HCT116 (cell line): ENCODE data around the gene UBAC2. TPM values are rescaled to one million over a fixed set of nuclear protein-coding genes. Genes with fewer than 3 reads are reported as not detected.

Source experiments
- ATAC-seq: fragments of 200-7000 bp; cut with Tn5 transposase; 2 replicates; pipeline ENCODE4 v1.9.1; 2020; ENCODE audit warnings: mild to moderate bottlenecking, moderate library complexity
- BruUV-seq: library from RNA; stranded (reverse); fragments of 400-500 nt; replicated peaks from 2 replicates; lab custom pipeline; 2021; lab: Mats Ljungman, UMichigan
- CTCF ChIA-PET: fragments of 300-600 bp; sonication (Branson Sonifier 250); formaldehyde crosslinking; loops from one replicate; lab custom pipeline; 2021; ENCODE audit warnings: antibody characterized with exemption; lab: Charles Lee
- POLR2A ChIA-PET: fragments of 300-600, 350-600 bp; sonication (Branson Sonifier 250); formaldehyde crosslinking; loops from one replicate; lab custom pipeline; 2021; ENCODE audit warnings: antibody characterized with exemption; lab: Charles Lee
- RAD21 ChIA-PET, 2 experiments: fragments of 300-600 bp; sonication (Branson Sonifier 250); formaldehyde crosslinking; loops; one replicate each; lab custom pipeline; 2023; ENCODE audit warnings: low total read pairs in 2 of 2; ENCODE audit not compliant: uncharacterized antibody in 2 of 2, unreplicated experiment in 2 of 2, low non-redundant PET in 1 of 2; lab: Charles Lee
- DNase-seq: peaks from one replicate; pipeline ENCODE4 v3.0.0-alpha.2; 2010; ENCODE audit warnings: low read depth, low spot score
- H2AFZ ChIP-seq: fragments of 200-600 bp; shearing (Covaris generic), sonication (generic); 2 replicates; pipeline ENCODE4 v1.6.1; 2017; ENCODE audit warnings: low read depth, mixed run types, mixed read lengths, antibody characterized with exemption, low read length; ENCODE audit not compliant: poor library complexity, severe bottlenecking
- H3K27ac ChIP-seq: 2 replicates; pipeline ENCODE4 v1.5.1; 2012; ENCODE audit warnings: low read depth, low read length
- H3K27me3 ChIP-seq: fragments of 200-600 bp; sonication (generic); 2 replicates; pipeline ENCODE4 v1.6.1; 2016; ENCODE audit warnings: mixed run types, low read length, mixed read lengths; ENCODE audit not compliant: insufficient read depth
- H3K36me3 ChIP-seq, 2 experiments: fragments of 200-500 bp in 1 of 2; fragments of 200-600 bp in 1 of 2; sonication (Bioruptor generic) in 1 of 2; sonication (generic) in 1 of 2; 2 replicates each; pipeline versions ENCODE4 v1.5.1 to v1.6.1; 2014 to 2016; ENCODE audit warnings: low read length in 2 of 2, inconsistent platforms in 1 of 2, mixed read lengths in 1 of 2, mixed run types in 1 of 2; ENCODE audit not compliant: insufficient read depth in 2 of 2, control insufficient read depth in 1 of 2
- H3K4me1 ChIP-seq, 2 experiments: fragments of 200-600 bp in 1 of 2; sonication (generic) in 1 of 2; 2 replicates each; pipeline versions ENCODE4 v1.5.1 to v1.6.1; 2012 to 2017; ENCODE audit warnings: low read length in 2 of 2, inconsistent platforms in 1 of 2, mild to moderate bottlenecking in 1 of 2, mixed read lengths in 1 of 2, mixed run types in 1 of 2, moderate library complexity in 1 of 2; ENCODE audit not compliant: insufficient read depth in 2 of 2, control insufficient read depth in 1 of 2
- H3K4me2 ChIP-seq: fragments of 200-600 bp; sonication (generic); 2 replicates; pipeline ENCODE4 v1.6.1; 2017; ENCODE audit warnings: mixed run types, low read length, mixed read lengths
- H3K4me3 ChIP-seq, 2 experiments: fragments of 200-600 bp in 1 of 2; sonication (generic) in 1 of 2; replicated peaks in 1 of 2; 2 replicates each; pipeline ENCODE4 v1.5.1; 2011 to 2016; ENCODE audit warnings: low read length in 2 of 2, control low read depth in 1 of 2, low read depth in 1 of 2, mild to moderate bottlenecking in 1 of 2, mixed read lengths in 1 of 2, mixed run types in 1 of 2
- H3K79me2 ChIP-seq: fragments of 200-600 bp; sonication (generic); 2 replicates; pipeline ENCODE4 v1.6.1; 2017; ENCODE audit warnings: mild to moderate bottlenecking, mixed run types, low read length, moderate library complexity, mixed read lengths; ENCODE audit not compliant: insufficient read depth
- H3K9ac ChIP-seq: fragments of 200-600 bp; sonication (generic); 2 replicates; pipeline ENCODE4 v1.6.1; 2016; ENCODE audit warnings: low read length, mixed read lengths
- H3K9me2 ChIP-seq: fragments of 200-600 bp; sonication (generic), shearing (Covaris generic); 2 replicates; pipeline ENCODE4 v1.6.1; 2017; ENCODE audit warnings: mixed run types, mild to moderate bottlenecking, moderate library complexity; ENCODE audit not compliant: insufficient read depth
- H3K9me3 ChIP-seq, 2 experiments: fragments of 200-500 bp in 1 of 2; fragments of 200-600 bp in 1 of 2; sonication (Bioruptor generic) in 1 of 2; sonication (generic) in 1 of 2; 2 replicates each; pipeline ENCODE4 v1.6.1; 2014 to 2017; ENCODE audit warnings: low read length in 2 of 2, mixed read lengths in 2 of 2, inconsistent platforms in 1 of 2, low read depth in 1 of 2, mild to moderate bottlenecking in 1 of 2, mixed run types in 1 of 2, moderate library complexity in 1 of 2; ENCODE audit not compliant: control insufficient read depth in 1 of 2, insufficient read depth in 1 of 2
- H4K20me1 ChIP-seq: fragments of 200-600 bp; sonication (generic), shearing (Covaris generic); 2 replicates; pipeline ENCODE4 v1.6.1; 2017; ENCODE audit warnings: mixed run types, mild to moderate bottlenecking, moderate library complexity; ENCODE audit not compliant: insufficient read depth
- CBX3 ChIP-seq: IDR thresholded peaks from 2 replicates; pipeline ENCODE4 v1.6.1; 2012; ENCODE audit warnings: low read depth
- EGR1 ChIP-seq: IDR thresholded peaks from 2 replicates; pipeline ENCODE4 v1.6.1; 2012; ENCODE audit warnings: low read depth
- EZH2 ChIP-seq: fragments of 200-600 bp; sonication (generic); IDR thresholded peaks from 2 replicates; pipeline ENCODE4 v1.6.1; 2017; ENCODE audit warnings: antibody characterized with exemption, mixed run types
- EZH2phosphoT487 ChIP-seq: fragments of 200-600 bp; IDR thresholded peaks from 2 replicates; pipeline ENCODE4 v1.6.1; 2018; ENCODE audit warnings: antibody characterized with exemption, borderline replicate concordance
- JUND ChIP-seq: IDR thresholded peaks from 2 replicates; pipeline ENCODE4 v1.6.1; 2012
- POLR2A ChIP-seq: IDR thresholded peaks from 2 replicates; pipeline ENCODE4 v1.7.0; 2011; ENCODE audit warnings: borderline replicate concordance; ENCODE audit not compliant: insufficient read depth, insufficient read length; ENCODE audit errors: extremely low read depth
- POLR2AphosphoS5 ChIP-seq: IDR thresholded peaks from 2 replicates; pipeline ENCODE4 v1.6.1; 2011; ENCODE audit warnings: mild to moderate bottlenecking, low read depth, low read length, moderate library complexity
- SIN3A ChIP-seq: IDR thresholded peaks from 2 replicates; pipeline ENCODE4 v1.6.1; 2012; ENCODE audit warnings: low read depth
- SP1 ChIP-seq: IDR thresholded peaks from 2 replicates; pipeline ENCODE4 v1.6.1; 2012; ENCODE audit warnings: low read depth
- TCF7L2 ChIP-seq: IDR thresholded peaks from 2 replicates; pipeline ENCODE4 v1.7.0; 2011; ENCODE audit warnings: borderline replicate concordance, inconsistent platforms; ENCODE audit not compliant: insufficient read depth, insufficient read length; ENCODE audit errors: extremely low read depth
- YY1 ChIP-seq: IDR thresholded peaks from 2 replicates; pipeline ENCODE4 v1.6.1; 2011; ENCODE audit warnings: low read length, low read depth, moderate library complexity, mild to moderate bottlenecking; ENCODE audit not compliant: insufficient replicate concordance; ENCODE audit errors: extremely low read depth
- ZBTB33 ChIP-seq: IDR thresholded peaks from 2 replicates; pipeline ENCODE4 v1.6.1; 2011; ENCODE audit warnings: mild to moderate bottlenecking, low read length, moderate library complexity; ENCODE audit not compliant: insufficient replicate concordance; ENCODE audit errors: extremely low read depth
- ZFX ChIP-seq: fragments of 450-650 bp; IDR thresholded peaks from 2 replicates; pipeline ENCODE4 v1.6.1; 2017
- ZNF274 ChIP-seq: fragments of 200-500 bp; sonication (Bioruptor generic); IDR thresholded peaks from 2 replicates; pipeline ENCODE4 v1.6.1; 2014; ENCODE audit warnings: mild to moderate bottlenecking, low read depth, low read length, inconsistent platforms
- intact Hi-C: fragments of 100-400 bp; cut with micrococcal nuclease; formaldehyde crosslinking; loops from 2 replicates; pipeline ENCODE4 v1.10.0; 2022
- total RNA-seq: library from RNA; stranded (reverse); gene quantifications from one replicate; pipeline ENCODE4 v1.2.1, GENCODE V29; 2021; ENCODE audit not compliant: unreplicated experiment
- TF ChIP-seq, protein P1 (sequence below): IDR thresholded peaks from 2 replicates; pipeline ENCODE4 v1.6.1; 2012
- TF ChIP-seq, protein P2 (sequence below): IDR thresholded peaks from 2 replicates; pipeline ENCODE4 v1.6.1; 2012; ENCODE audit warnings: low read depth
- TF ChIP-seq, protein P3 (sequence below): IDR thresholded peaks from 2 replicates; pipeline ENCODE4 v1.6.1; 2012

The UBAC2 gene
- total RNA-seq, 1 experiment from 2014 or later: 67.4 TPM

DNA sequence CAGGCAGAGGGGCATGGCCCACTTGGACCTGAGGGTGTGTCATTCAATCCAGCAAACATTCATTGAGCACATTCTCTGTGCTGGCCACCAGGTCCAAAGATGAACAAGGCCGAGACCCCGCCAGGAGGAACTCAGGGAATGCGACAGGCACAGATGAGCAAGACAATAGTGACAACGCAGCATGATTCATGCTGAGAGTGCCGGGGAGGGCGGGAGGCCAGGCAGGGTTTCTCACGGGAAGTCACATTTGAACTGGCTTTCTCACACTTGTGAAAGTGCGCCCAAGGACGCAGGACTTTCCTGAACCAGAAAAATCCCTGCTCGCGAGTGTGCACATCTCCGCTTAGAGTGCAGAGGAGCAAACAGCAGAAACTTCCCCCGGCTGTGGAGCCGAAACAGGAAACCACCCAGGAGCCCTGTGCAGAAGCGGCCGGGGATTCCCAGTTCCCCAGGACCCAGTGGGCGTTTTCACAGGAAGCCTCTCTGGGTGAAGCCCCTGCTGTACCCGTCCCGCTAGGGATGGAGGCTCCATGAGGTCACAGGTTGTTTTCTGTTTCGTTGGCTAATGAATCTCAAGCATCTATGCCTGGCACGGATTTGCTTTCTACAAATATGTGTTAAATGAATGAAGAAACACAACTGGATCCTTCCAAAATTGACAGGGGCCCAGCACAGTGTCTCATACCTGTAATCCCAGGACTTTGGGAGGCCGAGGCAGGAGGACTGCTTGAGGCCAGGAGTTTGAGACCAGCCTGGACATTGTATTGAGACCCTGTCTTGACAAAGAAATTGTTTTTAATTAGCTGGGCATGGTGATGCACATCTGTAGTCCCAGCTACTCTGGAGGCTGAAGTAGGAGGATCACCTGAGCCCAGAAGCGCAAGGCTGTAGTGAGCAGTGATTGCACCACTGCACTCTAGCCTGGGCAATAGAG is 232.2 kb downstream of the UBAC2 start:
- H3K4me2 ChIP-seq: peak overlapping the region; percentile 85
- no peak overlapping the region for H3K27ac ChIP-seq
- no TSS peak for BruUV-seq
- no peaks in the 10 kb centered on the region for H3K9me3 ChIP-seq
- ChIA-PET POLR2A (no interaction called here), RAD21 (interaction anchor here in 1 of 2 experiments (0.6 kb wide), 1 partner anchor 85 kb away, joined by 4 read pairs; no protein-coding TSS in a partner anchor), CTCF (interaction anchor here (1.0 to 7.9 kb wide), 2 partner anchors 163 to 167 kb away, joined by 3 to 90 read pairs; no protein-coding TSS in a partner anchor)
- H3K4me3 ChIP-seq: peak overlapping the region; percentile 36 to 53
- peaks cover 6 to 44% of the 10 kb centered on the region in 2 experiments; a peak in 3 of 4 replicates for H3K4me1 ChIP-seq
- no peaks in the 10 kb centered on the region for H3K9me2 ChIP-seq
- H3K36me3 ChIP-seq: no peaks in the 10 kb centered on the region
- intact Hi-C loops: no loop called here
- DNase-seq: peak; percentile 36
- H4K20me1 ChIP-seq: no peaks in the 10 kb centered on the region
- H3K27me3 ChIP-seq: no peaks in the 10 kb centered on the region
- peak; percentile 64 for ATAC-seq
- no peaks in the 10 kb centered on the region for H3K79me2 ChIP-seq
- peak overlapping the region; percentile 52 for H3K9ac ChIP-seq
- peak overlapping the region; percentile 47 for H2AFZ ChIP-seq
- TF ChIP-seq TCF7L2: no peak
- TF ChIP-seq, protein P1, sequence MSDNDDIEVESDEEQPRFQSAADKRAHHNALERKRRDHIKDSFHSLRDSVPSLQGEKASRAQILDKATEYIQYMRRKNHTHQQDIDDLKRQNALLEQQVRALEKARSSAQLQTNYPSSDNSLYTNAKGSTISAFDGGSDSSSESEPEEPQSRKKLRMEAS: peak; percentile 35; the same call in 1 of the 2 replicates
- TF ChIP-seq ZNF274: no peak
- no peak for TF ChIP-seq EZH2
- no peak; the same call in 1 of the 2 replicates for TF ChIP-seq SP1
- peak; percentile 17 for TF ChIP-seq ZBTB33
- no peak for TF ChIP-seq EZH2phosphoT487
- TF ChIP-seq CBX3: peak; percentile 72
- no peak for TF ChIP-seq POLR2AphosphoS5
- TF ChIP-seq YY1: no peak
- TF ChIP-seq, protein P2, sequence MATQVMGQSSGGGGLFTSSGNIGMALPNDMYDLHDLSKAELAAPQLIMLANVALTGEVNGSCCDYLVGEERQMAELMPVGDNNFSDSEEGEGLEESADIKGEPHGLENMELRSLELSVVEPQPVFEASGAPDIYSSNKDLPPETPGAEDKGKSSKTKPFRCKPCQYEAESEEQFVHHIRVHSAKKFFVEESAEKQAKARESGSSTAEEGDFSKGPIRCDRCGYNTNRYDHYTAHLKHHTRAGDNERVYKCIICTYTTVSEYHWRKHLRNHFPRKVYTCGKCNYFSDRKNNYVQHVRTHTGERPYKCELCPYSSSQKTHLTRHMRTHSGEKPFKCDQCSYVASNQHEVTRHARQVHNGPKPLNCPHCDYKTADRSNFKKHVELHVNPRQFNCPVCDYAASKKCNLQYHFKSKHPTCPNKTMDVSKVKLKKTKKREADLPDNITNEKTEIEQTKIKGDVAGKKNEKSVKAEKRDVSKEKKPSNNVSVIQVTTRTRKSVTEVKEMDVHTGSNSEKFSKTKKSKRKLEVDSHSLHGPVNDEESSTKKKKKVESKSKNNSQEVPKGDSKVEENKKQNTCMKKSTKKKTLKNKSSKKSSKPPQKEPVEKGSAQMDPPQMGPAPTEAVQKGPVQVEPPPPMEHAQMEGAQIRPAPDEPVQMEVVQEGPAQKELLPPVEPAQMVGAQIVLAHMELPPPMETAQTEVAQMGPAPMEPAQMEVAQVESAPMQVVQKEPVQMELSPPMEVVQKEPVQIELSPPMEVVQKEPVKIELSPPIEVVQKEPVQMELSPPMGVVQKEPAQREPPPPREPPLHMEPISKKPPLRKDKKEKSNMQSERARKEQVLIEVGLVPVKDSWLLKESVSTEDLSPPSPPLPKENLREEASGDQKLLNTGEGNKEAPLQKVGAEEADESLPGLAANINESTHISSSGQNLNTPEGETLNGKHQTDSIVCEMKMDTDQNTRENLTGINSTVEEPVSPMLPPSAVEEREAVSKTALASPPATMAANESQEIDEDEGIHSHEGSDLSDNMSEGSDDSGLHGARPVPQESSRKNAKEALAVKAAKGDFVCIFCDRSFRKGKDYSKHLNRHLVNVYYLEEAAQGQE: no peak
- TF ChIP-seq SIN3A: no peak
- no peak for TF ChIP-seq EGR1
- TF ChIP-seq ZFX: no peak
- TF ChIP-seq POLR2A: no peak
- TF ChIP-seq, protein P3, sequence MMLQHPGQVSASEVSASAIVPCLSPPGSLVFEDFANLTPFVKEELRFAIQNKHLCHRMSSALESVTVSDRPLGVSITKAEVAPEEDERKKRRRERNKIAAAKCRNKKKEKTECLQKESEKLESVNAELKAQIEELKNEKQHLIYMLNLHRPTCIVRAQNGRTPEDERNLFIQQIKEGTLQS: no peak
- TF ChIP-seq JUND: peak; percentile 63
